ENCODE data around the gene ENOX1. TPM values are rescaled to one million over a fixed set of nuclear protein-coding genes. Genes with fewer than 3 reads are reported as not detected.

The ENOX1 gene
- total RNA-seq, 1 donor from 2014 or later: 1.1 TPM

GRCh38 chr13:43370842-43371241 lies 415.9 kb downstream of the ENOX1 start:
- no peak for TF ChIP-seq EZH2phosphoT487 (IDR thresholded peaks at IDR 0.05)
- TF ChIP-seq CTCF (IDR thresholded peaks at IDR 0.05): no peak
- no peak for TF ChIP-seq EZH2 (IDR thresholded peaks at IDR 0.05)

GRCh38 chr13:43369319-43369718 lies 417.5 kb downstream of the ENOX1 start:
- no peaks in the 10 kb centered on the region for H3K9me3 Mint-ChIP-seq
- Histone ChIP-seq H3K27me3 (no peaks in the 10 kb centered on the region), H3K27ac (no peak overlapping the region), H2AFZ (replicated peaks) (no peak overlapping the region), H3F3A (ENCODE audit: low read depth) (peaks cover 8% of the 10 kb centered on the region), H3K9ac (no peak overlapping the region), H3K36me3 (no peaks in the 10 kb centered on the region), H3K4me2 (no peak overlapping the region), H3K79me2 (ENCODE audit: low read depth) (no peaks in the 10 kb centered on the region), H3K4me3 (no peak overlapping the region), H4K20me1 (ENCODE audit: low read depth) (no peaks in the 10 kb centered on the region), H3K9me3 (ENCODE audit: low read depth) (no peaks in the 10 kb centered on the region), H3K4me1 (peaks cover 4% of the 10 kb centered on the region)
- H3K4me1 Mint-ChIP-seq: peaks cover 10% of the 10 kb centered on the region
- no peak for DNase-seq (ENCODE audit: low spot score)
- no peak for TF ChIP-seq EZH2 (IDR thresholded peaks at IDR 0.05)
- TF ChIP-seq EZH2phosphoT487 (IDR thresholded peaks at IDR 0.05): no peak
- no peak for TF ChIP-seq CTCF (IDR thresholded peaks at IDR 0.05)
- H3K27ac Mint-ChIP-seq: no peak overlapping the region
- H3K4me3 Mint-ChIP-seq: no peak overlapping the region
- peaks cover 2% of the 10 kb centered on the region for H3K27me3 Mint-ChIP-seq (ENCODE audit: insufficient read depth, low read depth)
- no peaks in the 10 kb centered on the region for H3K36me3 Mint-ChIP-seq

More at GRCh38 chr13:43370842-43371241, 415.9 kb downstream of the ENOX1 start:
- Histone ChIP-seq H3K4me3 (no peak overlapping the region), H3K27me3 (no peaks in the 10 kb centered on the region), H3K9ac (no peak overlapping the region), H3K4me2 (no peak overlapping the region), H3K27ac (no peak overlapping the region), H3K79me2 (ENCODE audit: low read depth) (no peaks in the 10 kb centered on the region), H3K4me1 (no peaks in the 10 kb centered on the region), H3K9me3 (ENCODE audit: low read depth) (no peaks in the 10 kb centered on the region), H4K20me1 (ENCODE audit: low read depth) (no peaks in the 10 kb centered on the region), H2AFZ (replicated peaks) (peak overlapping the region; percentile 17), H3K36me3 (no peaks in the 10 kb centered on the region), H3F3A (ENCODE audit: low read depth) (no peaks in the 10 kb centered on the region)
- DNase-seq (ENCODE audit: low spot score): no peak
- Mint-ChIP-seq H3K36me3 (no peaks in the 10 kb centered on the region), H3K27ac (no peak overlapping the region), H3K9me3 (no peaks in the 10 kb centered on the region), H3K4me1 (peaks cover 10% of the 10 kb centered on the region), H3K27me3 (ENCODE audit: insufficient read depth, low read depth) (peaks cover 2% of the 10 kb centered on the region), H3K4me3 (no peak overlapping the region)

- Histone ChIP-seq H2AFZ (replicated peaks) (peak overlapping the region; percentile 43), H3F3A (ENCODE audit: low read depth) (peaks cover 18% of the 10 kb centered on the region), H3K4me1 (peaks cover 17% of the 10 kb centered on the region), H3K79me2 (ENCODE audit: low read depth) (no peaks in the 10 kb centered on the region), H3K4me2 (no peak overlapping the region), H3K27ac (no peak overlapping the region), H3K9ac (no peak overlapping the region), H4K20me1 (ENCODE audit: low read depth) (no peaks in the 10 kb centered on the region), H3K9me3 (ENCODE audit: low read depth) (no peaks in the 10 kb centered on the region), H3K36me3 (no peaks in the 10 kb centered on the region), H3K4me3 (no peak overlapping the region), H3K27me3 (no peaks in the 10 kb centered on the region)
- no peak for DNase-seq (ENCODE audit: low spot score)
- Mint-ChIP-seq H3K27ac (no peak overlapping the region), H3K9me3 (no peaks in the 10 kb centered on the region), H3K36me3 (no peaks in the 10 kb centered on the region), H3K4me3 (no peak overlapping the region), H3K27me3 (ENCODE audit: insufficient read depth, low read depth) (peaks cover 2% of the 10 kb centered on the region), H3K4me1 (peaks cover 10% of the 10 kb centered on the region)
- TF ChIP-seq EZH2 (IDR thresholded peaks at IDR 0.05) (no peak), CTCF (IDR thresholded peaks at IDR 0.05) (no peak), EZH2phosphoT487 (IDR thresholded peaks at IDR 0.05) (no peak)
These were observed 418.8 kb downstream of the ENOX1 start for GRCh38 chr13:43368003-43368402.
